ENCODE results near the gene ROBO4. TPM values are rescaled to one million over a fixed set of nuclear protein-coding genes. Genes with fewer than 3 reads are reported as not detected.

The ROBO4 gene
- total and polyA plus RNA-seq, 8 donors = 1.8 to 49.6 (median 6.1) TPM

- WGBS, 5 donors = 84 to 87% (median 85%) methylated on average over 6 of the region's 6 CpGs
Observed at GRCh38 chr11:124938970-124939369, 41.3 kb upstream of the ROBO4 start.

DNA sequence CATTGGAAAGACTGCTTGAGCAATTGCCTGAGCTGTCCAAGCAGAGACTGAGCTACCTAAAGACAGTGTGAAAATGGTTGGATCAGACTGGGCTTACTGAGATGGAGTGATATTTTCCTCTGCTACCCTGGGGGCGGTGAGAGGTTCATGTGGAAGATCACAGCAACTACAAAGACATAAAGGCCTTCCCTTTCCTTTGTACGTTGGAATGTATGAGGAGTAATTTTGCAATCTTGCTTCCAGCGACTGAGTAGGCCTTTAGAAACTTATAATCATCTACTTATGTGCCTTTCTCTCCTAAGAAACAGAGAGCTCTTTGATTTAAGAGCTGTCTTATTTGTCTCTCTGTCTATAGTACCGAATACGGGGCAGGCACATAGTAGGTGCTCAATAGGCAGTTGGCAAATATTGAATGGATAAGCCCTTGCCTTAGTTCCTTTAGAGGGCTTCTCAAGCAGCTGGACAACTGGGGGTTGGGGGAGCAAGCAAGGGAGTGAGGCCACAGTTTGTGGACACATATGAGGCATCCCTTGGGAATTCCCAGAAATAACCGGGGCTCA lies 40.6 kb upstream of the ROBO4 start:
- WGBS, 5 donors = 63 to 82% (median 72%) methylated on average over 6 of the region's 6 CpGs
- no peaks in the 10 kb centered on the region for H3K36me3 ChIP-seq
- no peak overlapping the region for H3K4me3 ChIP-seq
- intact Hi-C loops (cut with DNase I; ENCODE audit: low total_unique reads) = no loop called here
- DNase-seq = no peak
- no peaks in the 10 kb centered on the region for H3K4me1 ChIP-seq
- H3K27ac ChIP-seq = no peak overlapping the region
- TF ChIP-seq POLR2A (IDR thresholded peaks at IDR 0.05) (no peak), POLR2AphosphoS5 (IDR thresholded peaks at IDR 0.05) (no peak), EP300 (IDR thresholded peaks at IDR 0.05) (no peak)
- TF ChIP-seq, protein P1, sequence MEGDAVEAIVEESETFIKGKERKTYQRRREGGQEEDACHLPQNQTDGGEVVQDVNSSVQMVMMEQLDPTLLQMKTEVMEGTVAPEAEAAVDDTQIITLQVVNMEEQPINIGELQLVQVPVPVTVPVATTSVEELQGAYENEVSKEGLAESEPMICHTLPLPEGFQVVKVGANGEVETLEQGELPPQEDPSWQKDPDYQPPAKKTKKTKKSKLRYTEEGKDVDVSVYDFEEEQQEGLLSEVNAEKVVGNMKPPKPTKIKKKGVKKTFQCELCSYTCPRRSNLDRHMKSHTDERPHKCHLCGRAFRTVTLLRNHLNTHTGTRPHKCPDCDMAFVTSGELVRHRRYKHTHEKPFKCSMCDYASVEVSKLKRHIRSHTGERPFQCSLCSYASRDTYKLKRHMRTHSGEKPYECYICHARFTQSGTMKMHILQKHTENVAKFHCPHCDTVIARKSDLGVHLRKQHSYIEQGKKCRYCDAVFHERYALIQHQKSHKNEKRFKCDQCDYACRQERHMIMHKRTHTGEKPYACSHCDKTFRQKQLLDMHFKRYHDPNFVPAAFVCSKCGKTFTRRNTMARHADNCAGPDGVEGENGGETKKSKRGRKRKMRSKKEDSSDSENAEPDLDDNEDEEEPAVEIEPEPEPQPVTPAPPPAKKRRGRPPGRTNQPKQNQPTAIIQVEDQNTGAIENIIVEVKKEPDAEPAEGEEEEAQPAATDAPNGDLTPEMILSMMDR (IDR thresholded peaks at IDR 0.05) = no peak
- peaks cover 0 to 15% (median 2%) of the 10 kb centered on the region in 3 donors for H3K27me3 ChIP-seq
- no peaks in the 10 kb centered on the region for H3K9me3 ChIP-seq

More at GRCh38 chr11:124938970-124939369, 41.3 kb upstream of the ROBO4 start:
- intact Hi-C loops (cut with DNase I; ENCODE audit: low total_unique reads) = no loop called here
- Histone ChIP-seq H3K27me3 (peaks cover 0 to 15% (median 2%) of the 10 kb centered on the region in 3 donors), H3K9me3 (no peaks in the 10 kb centered on the region), H3K27ac (no peak overlapping the region), H3K4me3 (no peak overlapping the region), H3K36me3 (no peaks in the 10 kb centered on the region), H3K4me1 (no peaks in the 10 kb centered on the region)
- no peak for DNase-seq
- TF ChIP-seq POLR2A (IDR thresholded peaks at IDR 0.05) (no peak), EP300 (IDR thresholded peaks at IDR 0.05) (no peak), POLR2AphosphoS5 (IDR thresholded peaks at IDR 0.05) (no peak)
- TF ChIP-seq, protein P1 (IDR thresholded peaks at IDR 0.05) = no peak

DNA sequence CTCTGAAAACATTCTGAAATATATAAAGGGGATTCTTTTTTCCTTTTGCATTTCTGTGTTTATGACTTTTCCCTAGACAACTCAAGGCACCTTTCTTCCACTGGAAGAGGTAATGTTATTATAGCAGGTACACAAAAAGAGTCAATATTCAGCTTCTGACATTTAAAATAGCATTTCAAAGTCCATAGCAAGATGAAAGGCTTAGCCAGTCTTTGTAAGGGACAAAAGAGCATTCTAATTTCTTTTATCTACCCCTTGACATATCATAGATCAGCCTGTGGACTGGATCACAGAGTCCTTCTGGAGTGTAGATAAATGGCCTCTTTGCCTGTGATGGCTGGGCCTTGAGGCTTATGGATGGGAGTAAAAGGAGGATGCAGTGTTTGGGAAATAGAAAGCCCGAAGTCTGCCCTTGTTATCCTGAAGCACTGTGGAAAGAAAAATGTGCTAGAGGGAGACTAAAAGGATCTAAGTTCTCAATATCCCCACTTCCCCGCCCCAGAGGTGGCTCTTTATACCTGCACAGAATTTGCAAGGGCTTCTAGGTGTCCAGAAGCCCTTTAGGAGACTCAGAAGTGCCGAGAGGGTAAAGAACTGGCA lies 39.8 kb upstream of the ROBO4 start:
- H3K27me3 ChIP-seq = peaks cover 0 to 15% (median 2%) of the 10 kb centered on the region in 3 donors

More for the DNA sequence above, 39.8 kb upstream of the ROBO4 start:
- Histone ChIP-seq H3K4me3 (no peak overlapping the region), H3K4me1 (no peaks in the 10 kb centered on the region), H3K9me3 (no peaks in the 10 kb centered on the region), H3K36me3 (no peaks in the 10 kb centered on the region), H3K27ac (no peak overlapping the region)
- TF ChIP-seq EP300 (IDR thresholded peaks at IDR 0.05) (no peak), POLR2AphosphoS5 (IDR thresholded peaks at IDR 0.05) (no peak), POLR2A (IDR thresholded peaks at IDR 0.05) (no peak)
- TF ChIP-seq, protein P1 (IDR thresholded peaks at IDR 0.05) = no peak
- WGBS, 5 donors = 68 to 79% (median 70%) methylated on average over 3 of the region's 3 CpGs
- no peak for DNase-seq
- intact Hi-C loops (cut with DNase I; ENCODE audit: low total_unique reads) = no loop called here

Data from stomach (tissue), 9 donors.